ENCODE data around the gene CNBP.
"Not testable (repeated sequence)": the region's sequence is repeated elsewhere in the genome, so short reads cannot be mapped to it uniquely, and the experiment has no call there.

Gene CNBP

GRCh38 chr3:129183569-129184395 lies at the start of gene CNBP:
CNBP (minus strand) TSS chr3:129183896; CDS start chr3:129171757, 12,139 bp downstream.
- Histone ChIP-seq H3K9me3 (ENCODE audit: control insufficient read depth, insufficient read depth, low read length) (no peaks in the 10 kb centered on the region), H3K36me3 (ENCODE audit: control insufficient read depth, insufficient read depth, low read length) (no peaks in the 10 kb centered on the region), H3K27me3 (ENCODE audit: control insufficient read depth, insufficient read depth, low read length) (no peaks in the 10 kb centered on the region), H3K9ac (ENCODE audit: low read depth, low read length) (peak within 1 kb of the TSS; percentile 100), H3K4me3 (ENCODE audit: low read depth, low read length) (peak within 1 kb of the TSS; percentile 80), H3K4me1 (ENCODE audit: control insufficient read depth, insufficient read depth, low read length) (peaks cover 2% of the 10 kb centered on the region)

- Histone ChIP-seq H3K4me3 (ENCODE audit: low read depth, low read length) (no peak overlapping the region), H3K9me3 (ENCODE audit: control insufficient read depth, insufficient read depth, low read length) (no peaks in the 10 kb centered on the region), H3K27me3 (ENCODE audit: control insufficient read depth, insufficient read depth, low read length) (no peaks in the 10 kb centered on the region), H3K9ac (ENCODE audit: low read depth, low read length) (no peak overlapping the region), H3K36me3 (ENCODE audit: control insufficient read depth, insufficient read depth, low read length) (no peaks in the 10 kb centered on the region), H3K4me1 (ENCODE audit: control insufficient read depth, insufficient read depth, low read length) (peaks cover 3% of the 10 kb centered on the region)
Measured at GRCh38 chr3:129231331-129232119, 47.8 kb upstream of the CNBP start.

GRCh38 chr3:129230311-129231019 lies 46.8 kb upstream of the CNBP start:
- H3K36me3 ChIP-seq (ENCODE audit: control insufficient read depth, insufficient read depth, low read length): no peaks in the 10 kb centered on the region
- no peak overlapping the region for H3K4me3 ChIP-seq (ENCODE audit: low read depth, low read length)
- no peaks in the 10 kb centered on the region for H3K27me3 ChIP-seq (ENCODE audit: control insufficient read depth, insufficient read depth, low read length)
- no peaks in the 10 kb centered on the region for H3K9me3 ChIP-seq (ENCODE audit: control insufficient read depth, insufficient read depth, low read length)
- H3K9ac ChIP-seq (ENCODE audit: low read depth, low read length): no peak overlapping the region
- H3K4me1 ChIP-seq (ENCODE audit: control insufficient read depth, insufficient read depth, low read length): peaks cover 3% of the 10 kb centered on the region

- Histone ChIP-seq H3K4me1 (ENCODE audit: control insufficient read depth, insufficient read depth, low read length) (peaks cover 3% of the 10 kb centered on the region), H3K27me3 (ENCODE audit: control insufficient read depth, insufficient read depth, low read length) (no peaks in the 10 kb centered on the region), H3K9ac (ENCODE audit: low read depth, low read length) (peak overlapping the region; percentile 10), H3K4me3 (ENCODE audit: low read depth, low read length) (no peak overlapping the region), H3K9me3 (ENCODE audit: control insufficient read depth, insufficient read depth, low read length) (no peaks in the 10 kb centered on the region), H3K36me3 (ENCODE audit: control insufficient read depth, insufficient read depth, low read length) (no peaks in the 10 kb centered on the region)
Measured at GRCh38 chr3:129228891-129229585, 45.3 kb upstream of the CNBP start.

- H3K36me3 ChIP-seq (ENCODE audit: control insufficient read depth, insufficient read depth, low read length): no peaks in the 10 kb centered on the region
- no peaks in the 10 kb centered on the region for H3K9me3 ChIP-seq (ENCODE audit: control insufficient read depth, insufficient read depth, low read length)
- no peak overlapping the region for H3K4me3 ChIP-seq (ENCODE audit: low read depth, low read length)
- no peak overlapping the region for H3K9ac ChIP-seq (ENCODE audit: low read depth, low read length)
- H3K4me1 ChIP-seq (ENCODE audit: control insufficient read depth, insufficient read depth, low read length): peaks cover 3% of the 10 kb centered on the region
- no peaks in the 10 kb centered on the region for H3K27me3 ChIP-seq (ENCODE audit: control insufficient read depth, insufficient read depth, low read length)
Measured at GRCh38 chr3:129226374-129226773, 42.7 kb upstream of the CNBP start.

- Histone ChIP-seq H3K9me3 (ENCODE audit: control insufficient read depth, insufficient read depth, low read length) (no peaks in the 10 kb centered on the region), H3K4me3 (ENCODE audit: low read depth, low read length) (no peak overlapping the region), H3K9ac (ENCODE audit: low read depth, low read length) (no peak overlapping the region), H3K4me1 (ENCODE audit: control insufficient read depth, insufficient read depth, low read length) (peaks cover 3% of the 10 kb centered on the region), H3K27me3 (ENCODE audit: control insufficient read depth, insufficient read depth, low read length) (no peaks in the 10 kb centered on the region), H3K36me3 (ENCODE audit: control insufficient read depth, insufficient read depth, low read length) (no peaks in the 10 kb centered on the region)
Measured at GRCh38 chr3:129224984-129225393, 41.3 kb upstream of the CNBP start.

- H3K9me3 ChIP-seq (ENCODE audit: control insufficient read depth, insufficient read depth, low read length); H3K4me1 ChIP-seq (ENCODE audit: control insufficient read depth, insufficient read depth, low read length); H3K9ac ChIP-seq (ENCODE audit: low read depth, low read length); H3K36me3 ChIP-seq (ENCODE audit: control insufficient read depth, insufficient read depth, low read length); H3K4me3 ChIP-seq (ENCODE audit: low read depth, low read length); H3K27me3 ChIP-seq (ENCODE audit: control insufficient read depth, insufficient read depth, low read length): not testable (repeated sequence)
Measured at GRCh38 chr3:129224387-129224786, 40.7 kb upstream of the CNBP start.

- no peaks in the 10 kb centered on the region for H3K4me1 ChIP-seq (ENCODE audit: control insufficient read depth, insufficient read depth, low read length)
- H3K9me3 ChIP-seq (ENCODE audit: control insufficient read depth, insufficient read depth, low read length): no peaks in the 10 kb centered on the region
- H3K36me3 ChIP-seq (ENCODE audit: control insufficient read depth, insufficient read depth, low read length): no peaks in the 10 kb centered on the region
- no peaks in the 10 kb centered on the region for H3K27me3 ChIP-seq (ENCODE audit: control insufficient read depth, insufficient read depth, low read length)
- no peak overlapping the region for H3K4me3 ChIP-seq (ENCODE audit: low read depth, low read length)
- no peak overlapping the region for H3K9ac ChIP-seq (ENCODE audit: low read depth, low read length)
Measured at GRCh38 chr3:129218742-129219141, 35.0 kb upstream of the CNBP start.

GRCh38 chr3:129213238-129213637 lies 29.5 kb upstream of the CNBP start:
- Histone ChIP-seq H3K9me3 (ENCODE audit: control insufficient read depth, insufficient read depth, low read length) (no peaks in the 10 kb centered on the region), H3K36me3 (ENCODE audit: control insufficient read depth, insufficient read depth, low read length) (no peaks in the 10 kb centered on the region), H3K4me3 (ENCODE audit: low read depth, low read length) (no peak overlapping the region), H3K4me1 (ENCODE audit: control insufficient read depth, insufficient read depth, low read length) (no peaks in the 10 kb centered on the region), H3K9ac (ENCODE audit: low read depth, low read length) (no peak overlapping the region), H3K27me3 (ENCODE audit: control insufficient read depth, insufficient read depth, low read length) (no peaks in the 10 kb centered on the region)

GRCh38 chr3:129211772-129212171 lies 28.1 kb upstream of the CNBP start:
- Histone ChIP-seq H3K4me1 (ENCODE audit: control insufficient read depth, insufficient read depth, low read length) (no peaks in the 10 kb centered on the region), H3K9me3 (ENCODE audit: control insufficient read depth, insufficient read depth, low read length) (no peaks in the 10 kb centered on the region), H3K36me3 (ENCODE audit: control insufficient read depth, insufficient read depth, low read length) (no peaks in the 10 kb centered on the region), H3K27me3 (ENCODE audit: control insufficient read depth, insufficient read depth, low read length) (no peaks in the 10 kb centered on the region), H3K4me3 (ENCODE audit: low read depth, low read length) (no peak overlapping the region), H3K9ac (ENCODE audit: low read depth, low read length) (no peak overlapping the region)

- H3K4me1 ChIP-seq (ENCODE audit: control insufficient read depth, insufficient read depth, low read length): no peaks in the 10 kb centered on the region
- no peaks in the 10 kb centered on the region for H3K36me3 ChIP-seq (ENCODE audit: control insufficient read depth, insufficient read depth, low read length)
- no peak overlapping the region for H3K9ac ChIP-seq (ENCODE audit: low read depth, low read length)
- H3K9me3 ChIP-seq (ENCODE audit: control insufficient read depth, insufficient read depth, low read length): no peaks in the 10 kb centered on the region
- H3K27me3 ChIP-seq (ENCODE audit: control insufficient read depth, insufficient read depth, low read length): no peaks in the 10 kb centered on the region
- H3K4me3 ChIP-seq (ENCODE audit: low read depth, low read length): no peak overlapping the region
Measured at GRCh38 chr3:129211345-129211744, 27.6 kb upstream of the CNBP start.
